GM12878 (cell line): ENCODE data around the gene PRCD. TPM values are rescaled to one million over a fixed set of nuclear protein-coding genes. Genes with fewer than 3 reads are reported as not detected.

Experiments
- ATAC-seq: fragments of 200-7000 bp; cut with Tn5 transposase; 3 replicates; pipeline ENCODE4 v1.9.1; 2020; ENCODE audit warnings: mild to moderate bottlenecking, moderate library complexity
- BruUV-seq: library from RNA; stranded (reverse); fragments of 400-500 nt; replicated peaks from 2 replicates; lab custom pipeline; 2021; lab: Mats Ljungman, UMichigan
- CTCF ChIA-PET: fragments of 300-600 bp; sonication (Branson Sonifier 250); formaldehyde crosslinking; extraction: SDS; loops from one replicate; lab custom pipeline; 2021; ENCODE audit warnings: inconsistent platforms; lab: Yijun Ruan, JAX
- POLR2A ChIA-PET: fragments of 350-600 bp; formaldehyde crosslinking; extraction: SDS; loops from one replicate; lab custom pipeline; 2021; ENCODE audit warnings: inconsistent platforms; lab: Charles Lee
- RAD21 ChIA-PET: fragments of 300-600 bp; sonication (Branson Sonifier 250); formaldehyde crosslinking; loops from one replicate; lab custom pipeline; 2023; ENCODE audit warnings: antibody characterized with exemption; ENCODE audit not compliant: unreplicated experiment; lab: Charles Lee
- SMC1A ChIA-PET: fragments of 300-600 bp; sonication (Branson Sonifier 250); formaldehyde crosslinking; loops from one replicate; lab custom pipeline; 2023; ENCODE audit not compliant: unreplicated experiment, uncharacterized antibody; lab: Charles Lee
- DNase-seq: peaks from one replicate; pipeline ENCODE4 v3.0.0-alpha.2; 2011; ENCODE audit warnings: low read depth, low spot score
- FAIRE-seq: peaks from 3 replicates; lab custom pipeline; 2011; peaks lifted over from hg19 to GRCh38; lab: Jason Lieb, UNC
- H2AFZ ChIP-seq: 2 replicates; pipeline ENCODE4 v1.6.0; 2011; ENCODE audit warnings: low read depth, low read length, control low read depth; ENCODE audit not compliant: control insufficient read depth
- H3K27ac ChIP-seq: 2 replicates; pipeline ENCODE4 v1.5.1; 2011; ENCODE audit warnings: control low read depth; ENCODE audit not compliant: control insufficient read depth, insufficient read depth
- H3K27me3 ChIP-seq, 2 experiments: replicated peaks in 1 of 2; 2 replicates each; pipeline versions ENCODE4 v1.6.0 to v1.6.1; 2011; ENCODE audit warnings: low read length in 1 of 2; ENCODE audit not compliant: control insufficient read depth in 2 of 2, insufficient read depth in 2 of 2
- H3K36me3 ChIP-seq, 2 experiments: 2 replicates each; pipeline ENCODE4 v1.5.1; 2011; ENCODE audit warnings: low read length in 1 of 2; ENCODE audit not compliant: control insufficient read depth in 2 of 2, insufficient read depth in 2 of 2
- H3K4me1 ChIP-seq: 2 replicates; pipeline ENCODE4 v1.6.1; 2011; ENCODE audit warnings: mild to moderate bottlenecking, low read length, moderate library complexity, mixed read lengths; ENCODE audit not compliant: control insufficient read depth, insufficient read depth
- H3K4me2 ChIP-seq: 2 replicates; pipeline ENCODE4 v1.6.0; 2011; ENCODE audit warnings: control low read depth; ENCODE audit not compliant: control insufficient read depth, insufficient read depth
- H3K4me3 ChIP-seq: fragments of 200-600 bp; sonication (generic); 2 replicates; pipeline ENCODE4 v1.5.1; 2016
- H3K79me2 ChIP-seq: 2 replicates; pipeline ENCODE4 v1.6.0; 2011; ENCODE audit warnings: low read length; ENCODE audit not compliant: control insufficient read depth, insufficient read depth
- H3K9ac ChIP-seq: 2 replicates; pipeline ENCODE4 v1.8.0; 2011; ENCODE audit warnings: low read length, control low read depth, mixed read lengths; ENCODE audit not compliant: control insufficient read depth, insufficient read depth
- H3K9me3 ChIP-seq: replicated peaks from 3 replicates; pipeline ENCODE4 v1.5.1; 2011; ENCODE audit warnings: mild to moderate bottlenecking, low read length; ENCODE audit not compliant: control insufficient read depth, insufficient read depth
- H4K20me1 ChIP-seq: 2 replicates; pipeline ENCODE4 v1.6.0; 2011; ENCODE audit not compliant: control insufficient read depth, insufficient read depth
- BACH1 ChIP-seq: fragments of 450-650 bp; IDR thresholded peaks from 2 replicates; pipeline ENCODE4 v1.6.1; 2017; ENCODE audit warnings: mild to moderate bottlenecking, borderline replicate concordance
- BHLHE40 ChIP-seq, 2 experiments: fragments of 450-650 bp in 1 of 2; IDR thresholded peaks; 2 replicates each; pipeline ENCODE4 v1.6.1; 2011 to 2017; ENCODE audit warnings: low read depth in 2 of 2, borderline replicate concordance in 1 of 2, improper control_type of control experiment in 1 of 2, low read length in 1 of 2, mild to moderate bottlenecking in 1 of 2
- CBFB ChIP-seq: IDR thresholded peaks from 2 replicates; pipeline ENCODE4 v1.6.1; 2016; ENCODE audit warnings: antibody characterized with exemption, low read depth
- CREM ChIP-seq: IDR thresholded peaks from 2 replicates; pipeline ENCODE4 v1.6.1; 2014; ENCODE audit warnings: antibody characterized with exemption, low read depth
- KAT2A ChIP-seq: conservative IDR thresholded peaks from 2 replicates; pipeline ENCODE4 v1.6.1; 2011; ENCODE audit warnings: low read depth, low read length; ENCODE audit not compliant: control insufficient read depth
- NR2C1 ChIP-seq: fragments of 450-650 bp; IDR thresholded peaks from 2 replicates; pipeline ENCODE4 v1.6.1; 2017; ENCODE audit warnings: antibody characterized with exemption, mild to moderate bottlenecking, moderate library complexity
- REST ChIP-seq: IDR thresholded peaks from 2 replicates; pipeline ENCODE4 v1.6.1; 2012; ENCODE audit warnings: mild to moderate bottlenecking, low read depth, low read length
- ZNF274 ChIP-seq: IDR thresholded peaks from one replicate; pipeline ENCODE4 v1.8.0; 2011; ENCODE audit not compliant: insufficient read length, insufficient read depth
- ZNF622 ChIP-seq: fragments of 450-650 bp; IDR thresholded peaks from 2 replicates; pipeline ENCODE4 v1.6.1; 2017; ENCODE audit warnings: mild to moderate bottlenecking, inconsistent platforms
- WGBS: methylation state at CpG from one replicate; pipeline ENCODE4 v1.1.6; 2016; ENCODE audit warnings: low lambda C conversion rate; ENCODE audit not compliant: insufficient replicate concordance, insufficient coverage; ENCODE audit errors: missing lambda C conversion rate; 5-methylcytosine and 5-hydroxymethylcytosine counted together
- in situ Hi-C: fragments of 300-500 bp; cut with MboI; formaldehyde crosslinking; loops from 9 replicates; pipeline ENCODE4 v1.14.3; 2018; ENCODE audit warnings: mixed read lengths
- intact Hi-C: fragments of 100-400 bp; cut with micrococcal nuclease; formaldehyde crosslinking; loops from one replicate; pipeline ENCODE4 v1.14.2; 2022; ENCODE audit not compliant: unreplicated experiment
- polyA plus RNA-seq, 11 experiments: library from polyadenylated mRNA; depleted of rRNA in 4 of 11; unstranded in 6 of 11; stranded (reverse) in 5 of 11; fragments of >200 nt; fragmentation: Nextera tagmentation in 4 of 11; fragmentation: Illumina TruSeq in 1 of 11; extraction: Ambion mirVana in 4 of 11; extraction: Trizol in 1 of 11; gene quantifications; 1 replicate in 1 of 11; 2 replicates in 10 of 11; pipeline versions ENCODE4 v1.2.1 to v1.2.3, GENCODE V29; 2011 to 2016; ENCODE audit warnings: inconsistent platforms in 2 of 11, missing spikeins in 2 of 11, low read depth in 1 of 11
- total RNA-seq, 4 experiments: library from RNA; depleted of rRNA in 3 of 4; stranded (reverse); fragments of >200 nt in 3 of 4; fragmentation: Illumina TruSeq in 1 of 4; extraction: Trizol in 1 of 4; gene quantifications; 2 replicates each; pipeline versions ENCODE4 v1.2.1 to v1.2.3, GENCODE V29; 2013 to 2021

Gene PRCD
- total and polyA plus RNA-seq, 10 of the 15 experiments (the other 5 are each of a cell fraction or from before 2014, with no cell fraction given): 0.18 to 0.95 (median 0.34) TPM; not detected in 4

- TF ChIP-seq REST (no peak), BHLHE40 (IDR thresholded peaks at IDR 0.05; ENCODE audit: borderline replicate concordance in 1 of 2, low read depth in 2 of 2, low read length in 1 of 2) (no peak), KAT2A (no peak)
- TF ChIP-seq, all 136 proteins: peak for 0
Observed at GRCh38 chr17:76588182-76588581, 48.3 kb downstream of the PRCD start (continued).

GRCh38 chr17:76593384-76593826, 53.6 kb downstream of the PRCD start:
- ChIA-PET POLR2A (no interaction called here), RAD21 (no interaction called here), SMC1A (interaction anchor here (1.2 to 1.9 kb wide), 3 partner anchors 18 to 88 kb away, joined by 3 to 6 read pairs (median 4); no protein-coding TSS in a partner anchor), CTCF (interaction anchor here (1.1 to 2.1 kb wide), 8 partner anchors 9 to 70 kb away, joined by 3 to 5 read pairs (median 4); no protein-coding TSS in a partner anchor)
- Histone ChIP-seq H3K4me3 (no peak overlapping the region), H2AFZ (no peak overlapping the region), H3K27ac (no peak overlapping the region), H3K27me3 (no peaks in the 10 kb centered on the region), H4K20me1 (no peaks in the 10 kb centered on the region), H3K79me2 (no peaks in the 10 kb centered on the region), H3K36me3 (no peaks in the 10 kb centered on the region), H3K4me2 (no peak overlapping the region), H3K9me3 (no peaks in the 10 kb centered on the region), H3K9ac (no peak overlapping the region), H3K4me1 (no peaks in the 10 kb centered on the region)
- ATAC-seq: no peak
- intact Hi-C loops: no loop called here
- no peak for FAIRE-seq
- in situ Hi-C loops: no loop called here
- no peak for TF ChIP-seq ZNF622
- TF ChIP-seq BACH1: no peak
- no peak for TF ChIP-seq CBFB
- no peak for TF ChIP-seq ZNF274
- no peak for TF ChIP-seq CREM
- TF ChIP-seq NR2C1: no peak
- no TSS peak for BruUV-seq
- WGBS: 61% methylated on average over 8 of the region's 8 CpGs
- no peak for DNase-seq
